ENCODE data around the gene POLR1H.

GRCh38 chr6:30041821-30042220 lies 19.2 kb upstream of the POLR1H start:
- no peak for TF ChIP-seq CTCF (IDR thresholded peaks at IDR 0.05)
- no peak for TF ChIP-seq POLR2AphosphoS5 (IDR thresholded peaks at IDR 0.05; ENCODE audit: insufficient read depth in 1 of 2, low read depth in 1 of 2)
- TF ChIP-seq POLR2A (IDR thresholded peaks at IDR 0.05): no peak

Data from vagina (tissue), 2 donors.